B cell (primary cell): ENCODE results near the gene ZNF438. TPM values are rescaled to one million over a fixed set of nuclear protein-coding genes. Genes with fewer than 3 reads are reported as not detected.

Source experiments
- ATAC-seq: fragments of 200-7000 bp; cut with Tn5 transposase; one replicate; pipeline ENCODE4 v1.10.0; 2021; ENCODE audit warnings: low read depth, mild to moderate bottlenecking, moderate number of reproducible peaks, moderate library complexity
- CTCF ChIA-PET: fragments of 350-600 bp; sonication (Branson Sonifier 250); formaldehyde crosslinking; loops from one replicate; lab custom pipeline; 2021; ENCODE audit warnings: antibody characterized with exemption, inconsistent platforms; lab: Charles Lee
- POLR2A ChIA-PET: fragments of 350-600 bp; sonication (Branson Sonifier 250); formaldehyde crosslinking; loops from one replicate; lab custom pipeline; 2021; ENCODE audit warnings: antibody characterized with exemption; lab: Charles Lee
- DNase-seq: peaks from one replicate; pipeline ENCODE4 v3.0.0; 2013
- H2AFZ ChIP-seq: 2 replicates; pipeline ENCODE4 v1.6.1; 2012; ENCODE audit warnings: mild to moderate bottlenecking, low read depth, low read length; ENCODE audit not compliant: insufficient read depth, poor library complexity, severe bottlenecking
- H3K27ac ChIP-seq, 2 donors: 1 replicate in 1 of 2; 2 replicates in 1 of 2; pipeline ENCODE4 v1.5.1; 2012 to 2013; ENCODE audit warnings: low read length in 2 of 2, mild to moderate bottlenecking in 2 of 2, moderate library complexity in 1 of 2
- H3K27me3 ChIP-seq, 4 experiments: fragments of 200-600 bp in 1 of 4; sonication (generic) in 1 of 4; replicated peaks in 1 of 4; 1 replicate in 2 of 4; 2 replicates in 2 of 4; pipeline versions ENCODE4 v1.6.1 to v1.7.0; 2013 to 2016; ENCODE audit warnings: low read length in 3 of 4, mild to moderate bottlenecking in 2 of 4, mixed read lengths in 1 of 4, moderate library complexity in 1 of 4; ENCODE audit not compliant: insufficient read depth in 4 of 4, control insufficient read depth in 3 of 4; ENCODE audit errors: control extremely low read depth in 1 of 4
- H3K36me3 ChIP-seq, 2 experiments: replicated peaks in 1 of 2; 1 replicate in 1 of 2; 2 replicates in 1 of 2; pipeline versions ENCODE4 v1.6.1 to v1.7.1; 2013; ENCODE audit warnings: low read length in 1 of 2; ENCODE audit not compliant: insufficient read depth in 2 of 2, control insufficient read depth in 1 of 2; ENCODE audit errors: control extremely low read depth in 1 of 2, extremely low read depth in 1 of 2
- H3K4me1 ChIP-seq, 2 donors: fragments of 200-600 bp in 1 of 2; sonication (generic) in 1 of 2; 1 replicate in 1 of 2; 2 replicates in 1 of 2; pipeline versions ENCODE4 v1.5.1 to v1.6.1; 2013 to 2017; ENCODE audit warnings: low read length in 2 of 2; ENCODE audit not compliant: control insufficient read depth in 2 of 2, insufficient read depth in 2 of 2
- H3K4me2 ChIP-seq: replicated peaks from 2 replicates; pipeline ENCODE3; 2012; ENCODE audit warnings: mild to moderate bottlenecking, low read depth, low read length; ENCODE audit not compliant: poor library complexity, severe bottlenecking
- H3K4me3 ChIP-seq, 5 experiments: fragments of 200-600 bp in 1 of 5; sonication (generic) in 1 of 5; 1 replicate in 3 of 5; 2 replicates in 2 of 5; pipeline versions ENCODE4 v1.5.1 to v1.7.0; 2011 to 2016; ENCODE audit warnings: low read length in 4 of 5, mild to moderate bottlenecking in 4 of 5, low read depth in 2 of 5, control low read depth in 1 of 5, moderate library complexity in 1 of 5; ENCODE audit not compliant: insufficient read depth in 1 of 5; ENCODE audit errors: control extremely low read depth in 1 of 5, extremely low read depth in 1 of 5
- H3K79me2 ChIP-seq: fragments of 200-600 bp; sonication (generic); one replicate; pipeline ENCODE4 v1.6.0; 2016; ENCODE audit warnings: low read length; ENCODE audit not compliant: control insufficient read depth, insufficient read depth
- H3K9ac ChIP-seq: fragments of 200-600 bp; sonication (generic); 2 replicates; pipeline ENCODE4 v1.6.1; 2017; ENCODE audit warnings: mild to moderate bottlenecking, low read length, moderate library complexity
- H3K9me3 ChIP-seq, 3 donors: one replicate each; pipeline versions ENCODE4 v1.6.1 to v1.7.1; 2013; ENCODE audit warnings: low read length in 2 of 3; ENCODE audit not compliant: control insufficient read depth in 2 of 3, insufficient read depth in 1 of 3; ENCODE audit errors: control extremely low read depth in 1 of 3
- H4K20me1 ChIP-seq: 2 replicates; pipeline ENCODE4 v1.6.0; 2012; ENCODE audit warnings: mild to moderate bottlenecking, low read length; ENCODE audit not compliant: insufficient read depth, control insufficient read depth, poor library complexity, severe bottlenecking
- H3K27ac Mint-ChIP-seq: one replicate; pipeline ENCODE4 v1.8.0; 2021; ENCODE audit warnings: mixed read lengths
- H3K27me3 Mint-ChIP-seq: one replicate; pipeline ENCODE4 v1.8.0; 2021; ENCODE audit warnings: mixed read lengths
- H3K4me1 Mint-ChIP-seq: one replicate; pipeline ENCODE4 v1.8.0; 2021; ENCODE audit warnings: mixed read lengths
- H3K4me3 Mint-ChIP-seq: one replicate; pipeline ENCODE4 v1.8.0; 2021; ENCODE audit warnings: mixed read lengths
- H3K9me3 Mint-ChIP-seq: one replicate; pipeline ENCODE4 v1.8.0; 2022; ENCODE audit warnings: mixed read lengths; ENCODE audit not compliant: insufficient read depth
- EZH2 ChIP-seq: IDR thresholded peaks from 2 replicates; pipeline ENCODE4 v1.6.1; 2012; ENCODE audit warnings: borderline replicate concordance, low read depth, mild to moderate bottlenecking, moderate library complexity, low read length; ENCODE audit not compliant: insufficient read depth, poor library complexity, severe bottlenecking
- WGBS: methylation state at CpG from one replicate; pipeline ENCODE4 v1.1.5; 2013; ENCODE audit warnings: missing lambda C conversion rate; ENCODE audit not compliant: insufficient coverage; 5-methylcytosine and 5-hydroxymethylcytosine counted together
- intact Hi-C: fragments of 100-400 bp; cut with micrococcal nuclease; formaldehyde crosslinking; loops from one replicate; pipeline ENCODE4 v1.10.0; 2022
- polyA plus RNA-seq: library from polyadenylated mRNA; depleted of rRNA; stranded (reverse); fragments of >200 nt; gene quantifications from 2 replicates; pipeline ENCODE4 v1.2.3, GENCODE V29; 2012
- total RNA-seq, 2 donors: library from RNA; stranded (reverse); fragments of 120-200 nt in 1 of 2; gene quantifications; 1 replicate in 1 of 2; 2 replicates in 1 of 2; pipeline versions ENCODE4 v1.2.3 to v1.2.4, GENCODE V29; 2013 to 2022
- TF ChIP-seq, protein P1 (sequence below): fragments of 200-600 bp; IDR thresholded peaks from one replicate; pipeline ENCODE4 v1.8.0; 2022; ENCODE audit warnings: antibody characterized with exemption, mild to moderate bottlenecking

Gene ZNF438
- total and polyA plus RNA-seq, 2 donors (not counting 1 experiment from before 2014, with no cell fraction given), result 2.0 to 3.7 TPM

DNA sequence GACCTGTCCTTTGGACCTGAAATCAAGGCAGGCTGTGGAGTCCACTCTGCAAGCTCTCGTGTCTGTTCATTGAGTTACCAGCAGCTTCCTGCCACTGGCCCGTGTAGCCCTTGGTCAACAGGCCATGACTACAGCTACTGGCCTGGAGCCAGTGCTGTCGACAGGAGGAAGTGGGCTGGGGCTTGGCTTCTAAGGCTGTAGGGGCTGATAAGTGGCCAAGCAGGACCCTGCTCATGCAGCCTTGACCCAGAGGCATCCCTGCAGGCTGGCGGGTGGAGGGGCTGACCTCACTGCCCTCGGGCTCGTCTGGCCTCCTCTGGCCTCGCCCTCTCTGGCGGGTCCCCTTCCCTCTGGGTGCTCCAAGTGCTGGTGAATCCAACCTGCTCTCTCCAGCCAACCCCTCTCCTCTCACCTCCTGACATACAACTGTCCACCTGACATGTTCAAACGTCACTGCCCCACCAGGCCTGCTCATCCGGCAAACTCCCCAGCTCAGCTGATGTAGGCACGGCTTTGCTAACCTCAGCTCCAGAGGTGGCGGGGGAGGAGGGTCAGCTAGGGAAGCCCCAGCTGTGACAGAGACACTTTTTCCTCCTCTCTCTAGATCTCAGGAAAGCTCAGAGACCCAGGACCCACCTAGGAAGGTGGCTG, 213.5 kb downstream of the ZNF438 start:
- TF ChIP-seq, protein P1, sequence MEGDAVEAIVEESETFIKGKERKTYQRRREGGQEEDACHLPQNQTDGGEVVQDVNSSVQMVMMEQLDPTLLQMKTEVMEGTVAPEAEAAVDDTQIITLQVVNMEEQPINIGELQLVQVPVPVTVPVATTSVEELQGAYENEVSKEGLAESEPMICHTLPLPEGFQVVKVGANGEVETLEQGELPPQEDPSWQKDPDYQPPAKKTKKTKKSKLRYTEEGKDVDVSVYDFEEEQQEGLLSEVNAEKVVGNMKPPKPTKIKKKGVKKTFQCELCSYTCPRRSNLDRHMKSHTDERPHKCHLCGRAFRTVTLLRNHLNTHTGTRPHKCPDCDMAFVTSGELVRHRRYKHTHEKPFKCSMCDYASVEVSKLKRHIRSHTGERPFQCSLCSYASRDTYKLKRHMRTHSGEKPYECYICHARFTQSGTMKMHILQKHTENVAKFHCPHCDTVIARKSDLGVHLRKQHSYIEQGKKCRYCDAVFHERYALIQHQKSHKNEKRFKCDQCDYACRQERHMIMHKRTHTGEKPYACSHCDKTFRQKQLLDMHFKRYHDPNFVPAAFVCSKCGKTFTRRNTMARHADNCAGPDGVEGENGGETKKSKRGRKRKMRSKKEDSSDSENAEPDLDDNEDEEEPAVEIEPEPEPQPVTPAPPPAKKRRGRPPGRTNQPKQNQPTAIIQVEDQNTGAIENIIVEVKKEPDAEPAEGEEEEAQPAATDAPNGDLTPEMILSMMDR, result no peak
- TF ChIP-seq EZH2, result no peak
- ChIA-PET POLR2A (no interaction called here), CTCF (no interaction called here)
- Histone ChIP-seq H3K4me1 (no peaks in the 10 kb centered on the region), H3K36me3 (no peaks in the 10 kb centered on the region), H3K4me2 (no peak overlapping the region), H2AFZ (no peak overlapping the region), H3K4me3 (no peak overlapping the region), H3K27me3 (peaks cover 0 to 4% (median 0%) of the 10 kb centered on the region in 4 experiments), H3K27ac (no peak overlapping the region), H3K79me2 (no peaks in the 10 kb centered on the region), H3K9ac (no peak overlapping the region), H4K20me1 (no peaks in the 10 kb centered on the region), H3K9me3 (peaks cover 0 to 4% (median 0%) of the 10 kb centered on the region in 3 donors)
- WGBS, result 58% methylated on average over 12 of the region's 12 CpGs
- H3K27ac Mint-ChIP-seq, result no peak overlapping the region
- H3K9me3 Mint-ChIP-seq, result no peaks in the 10 kb centered on the region
- H3K27me3 Mint-ChIP-seq, result peaks cover 7% of the 10 kb centered on the region
- no peak overlapping the region for H3K4me3 Mint-ChIP-seq
- no peak for DNase-seq
- no peaks in the 10 kb centered on the region for H3K4me1 Mint-ChIP-seq
- intact Hi-C loops, result no loop called here
- no peak for ATAC-seq

DNA sequence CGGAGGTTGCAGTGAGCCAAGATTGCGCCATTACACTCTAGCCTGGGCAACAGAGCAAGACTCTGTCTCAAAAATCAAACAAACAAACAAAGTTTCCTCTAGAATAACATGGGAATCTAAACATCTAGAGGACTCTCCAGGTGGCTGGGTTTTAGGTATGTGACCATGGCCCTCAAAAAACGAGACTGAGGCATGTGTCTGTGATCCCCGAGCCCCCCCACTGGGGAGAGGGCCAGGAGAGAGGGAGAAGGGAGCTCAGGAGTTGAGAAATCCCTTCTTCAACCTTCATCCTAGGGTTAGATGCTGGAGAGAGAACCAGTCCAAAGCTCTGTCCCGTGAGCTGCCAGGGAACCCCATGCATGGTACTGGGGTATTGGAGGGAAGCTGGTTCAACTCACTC, 214.1 kb downstream of the ZNF438 start:
- Mint-ChIP-seq H3K27ac (no peak overlapping the region), H3K4me1 (no peaks in the 10 kb centered on the region), H3K9me3 (no peaks in the 10 kb centered on the region), H3K4me3 (no peak overlapping the region), H3K27me3 (peaks cover 8% of the 10 kb centered on the region)
- H3K4me1 ChIP-seq, result no peaks in the 10 kb centered on the region
- TF ChIP-seq, protein P1, result no peak
- TF ChIP-seq EZH2, result no peak
- H3K4me3 ChIP-seq, result no peak overlapping the region
- no peaks in the 10 kb centered on the region for H4K20me1 ChIP-seq
- peaks cover 0 to 4% (median 0%) of the 10 kb centered on the region in 3 donors for H3K9me3 ChIP-seq
- no peak for ATAC-seq
- H3K27me3 ChIP-seq, result peaks cover 0 to 4% (median 0%) of the 10 kb centered on the region in 4 experiments
- H2AFZ ChIP-seq, result no peak overlapping the region
- H3K4me2 ChIP-seq, result no peak overlapping the region
- H3K9ac ChIP-seq, result no peak overlapping the region
- DNase-seq, result no peak
- 89% methylated on average over 2 of the region's 5 CpGs for WGBS
- intact Hi-C loops, result no loop called here
- ChIA-PET POLR2A (no interaction called here), CTCF (no interaction called here)
- no peaks in the 10 kb centered on the region for H3K79me2 ChIP-seq
- H3K27ac ChIP-seq, result no peak overlapping the region
- H3K36me3 ChIP-seq, result no peaks in the 10 kb centered on the region
